Globus pallidus (tissue), 1 donor: ENCODE results near the gene KIRREL3.
A peak's percentile ranks its signal among the peaks of the same experiment; 100 is the strongest.

Experiments used
- DNase-seq: peaks from one replicate; pipeline ENCODE4 v3.0.0-alpha.2; 2015; ENCODE audit warnings: low spot score

The KIRREL3 gene

GRCh38 chr11:126704096-126704495 is 296.5 kb downstream of the KIRREL3 start:
- DNase-seq, result no peak

DNA sequence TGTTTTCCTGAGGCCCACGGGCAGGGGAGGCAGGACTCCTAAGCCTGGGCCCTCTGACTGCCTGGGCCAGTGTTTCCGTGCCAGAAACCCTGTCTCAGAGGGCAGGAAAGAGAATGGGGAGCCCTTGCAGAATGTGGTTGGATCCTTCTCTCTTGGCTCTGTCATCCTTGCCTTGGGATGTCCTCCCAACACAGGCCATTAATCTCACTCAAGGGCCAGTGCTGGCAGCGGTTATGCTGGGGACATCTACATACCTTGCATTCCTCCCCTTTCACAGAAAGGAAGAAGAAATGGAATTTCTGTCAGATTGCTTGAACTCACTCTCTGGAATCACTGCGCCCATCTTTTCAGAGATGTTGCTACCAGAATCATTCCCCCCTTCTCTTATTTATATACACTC is 296.9 kb downstream of the KIRREL3 start:
- no peak for DNase-seq

DNA sequence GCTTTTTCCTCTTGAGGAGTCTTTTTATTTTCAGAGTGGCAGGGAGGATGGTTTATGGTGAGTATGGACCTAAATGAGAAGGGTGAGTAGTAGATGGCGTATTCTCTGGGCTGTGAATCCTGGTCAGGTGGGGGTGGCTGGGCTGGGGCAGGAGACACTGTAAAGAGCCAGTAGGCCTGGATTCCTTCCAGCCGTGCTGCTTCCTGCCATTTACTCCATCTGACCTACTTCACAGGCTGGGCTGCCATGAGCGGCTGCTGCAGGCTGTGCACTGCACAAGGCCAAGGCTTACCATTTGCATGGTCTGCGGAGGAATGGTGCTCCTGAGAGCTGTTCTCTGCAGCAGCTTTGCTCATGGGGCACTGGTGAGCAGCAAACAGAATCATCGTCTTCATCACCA is 297.6 kb downstream of the KIRREL3 start:
- DNase-seq, result no peak

DNA sequence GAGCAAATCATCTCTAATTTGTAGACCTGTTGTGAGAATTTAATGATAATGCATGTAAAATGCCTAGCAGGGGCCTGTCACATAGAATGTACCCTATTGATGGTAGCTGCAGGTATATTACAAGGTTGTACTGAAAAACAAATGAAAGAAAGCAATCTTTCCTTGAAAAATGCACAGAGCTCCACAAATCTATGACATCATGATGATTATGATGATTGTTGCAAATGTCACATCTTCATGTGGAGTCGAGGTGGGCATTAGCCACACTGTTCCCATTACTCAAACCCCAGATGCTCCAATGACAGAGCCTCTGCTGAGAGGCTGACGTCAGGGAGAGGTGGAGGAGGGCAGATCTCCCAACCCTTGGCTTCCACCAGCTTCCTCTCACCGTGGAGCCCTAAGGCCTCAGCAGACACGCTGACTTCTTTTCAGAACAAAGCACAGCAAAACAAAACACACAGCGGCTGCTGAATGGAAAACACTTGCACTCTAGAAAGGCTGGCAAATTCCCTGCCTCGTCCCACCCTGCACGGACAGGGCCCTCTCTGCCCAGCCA is 298.3 kb downstream of the KIRREL3 start:
- no peak for DNase-seq

- no peak for DNase-seq
Measured at GRCh38 chr11:126701520-126701897, 299.1 kb downstream of the KIRREL3 start.

GRCh38 chr11:126700768-126701519 is 299.6 kb downstream of the KIRREL3 start:
- peak; percentile 86 for DNase-seq

DNA sequence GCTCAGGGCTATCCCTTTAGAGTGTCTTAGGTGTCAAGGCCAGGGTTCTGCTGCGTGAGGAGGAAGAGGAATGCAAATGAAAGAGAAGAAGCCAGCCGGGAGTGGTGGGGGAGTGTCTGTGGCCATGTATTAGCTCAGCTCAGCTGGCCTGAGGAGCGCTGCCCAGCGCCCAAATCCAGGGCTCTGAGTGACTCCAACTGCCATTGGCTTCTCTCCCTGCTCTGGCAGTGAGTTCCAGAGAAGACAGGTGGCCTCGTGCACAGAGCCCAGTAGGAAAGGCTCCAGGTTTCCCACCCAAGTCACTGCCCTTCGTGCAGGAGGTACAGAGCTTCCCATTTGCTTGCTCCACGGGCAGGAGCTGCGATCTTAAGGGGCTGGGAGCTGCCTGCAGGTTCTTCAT is 302.0 kb downstream of the KIRREL3 start:
- no peak for DNase-seq

- DNase-seq, result no peak
Measured at GRCh38 chr11:126697936-126698335, 302.6 kb downstream of the KIRREL3 start.

GRCh38 chr11:126696982-126697381 is 303.6 kb downstream of the KIRREL3 start:
- no peak for DNase-seq

GRCh38 chr11:126695293-126695692 is 305.3 kb downstream of the KIRREL3 start:
- no peak for DNase-seq

DNA sequence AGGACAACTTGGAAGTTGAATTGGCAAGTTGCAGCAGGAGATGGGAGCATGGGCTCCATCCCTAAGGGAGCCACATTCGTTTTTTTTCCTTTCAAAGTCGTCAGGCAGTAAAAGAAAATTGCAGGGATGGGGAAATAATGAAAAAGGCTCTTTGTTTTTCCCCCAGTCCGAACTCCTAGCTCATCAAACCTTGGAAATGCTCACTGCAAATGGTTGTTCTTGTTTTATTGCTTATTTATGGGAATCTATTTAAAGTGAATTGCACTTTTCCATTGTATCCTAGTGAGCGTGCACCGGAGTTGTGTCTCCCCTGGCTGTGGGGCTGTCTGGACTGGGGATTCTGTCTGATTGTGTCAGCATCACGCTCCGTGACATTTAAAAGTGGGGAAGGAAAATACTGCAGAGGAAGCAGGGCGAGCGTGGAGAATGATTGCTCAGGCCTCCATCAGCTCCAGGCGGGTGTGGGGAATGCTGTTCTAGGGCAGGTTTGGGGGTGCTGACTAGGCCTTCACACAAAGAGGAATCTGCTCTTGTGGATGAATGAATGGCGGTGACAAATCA is 306.4 kb downstream of the KIRREL3 start:
- DNase-seq, result no peak

- DNase-seq, result no peak
Measured at GRCh38 chr11:126687477-126687876, 313.1 kb downstream of the KIRREL3 start.

GRCh38 chr11:126686938-126687337 is 313.6 kb downstream of the KIRREL3 start:
- DNase-seq, result no peak

DNA sequence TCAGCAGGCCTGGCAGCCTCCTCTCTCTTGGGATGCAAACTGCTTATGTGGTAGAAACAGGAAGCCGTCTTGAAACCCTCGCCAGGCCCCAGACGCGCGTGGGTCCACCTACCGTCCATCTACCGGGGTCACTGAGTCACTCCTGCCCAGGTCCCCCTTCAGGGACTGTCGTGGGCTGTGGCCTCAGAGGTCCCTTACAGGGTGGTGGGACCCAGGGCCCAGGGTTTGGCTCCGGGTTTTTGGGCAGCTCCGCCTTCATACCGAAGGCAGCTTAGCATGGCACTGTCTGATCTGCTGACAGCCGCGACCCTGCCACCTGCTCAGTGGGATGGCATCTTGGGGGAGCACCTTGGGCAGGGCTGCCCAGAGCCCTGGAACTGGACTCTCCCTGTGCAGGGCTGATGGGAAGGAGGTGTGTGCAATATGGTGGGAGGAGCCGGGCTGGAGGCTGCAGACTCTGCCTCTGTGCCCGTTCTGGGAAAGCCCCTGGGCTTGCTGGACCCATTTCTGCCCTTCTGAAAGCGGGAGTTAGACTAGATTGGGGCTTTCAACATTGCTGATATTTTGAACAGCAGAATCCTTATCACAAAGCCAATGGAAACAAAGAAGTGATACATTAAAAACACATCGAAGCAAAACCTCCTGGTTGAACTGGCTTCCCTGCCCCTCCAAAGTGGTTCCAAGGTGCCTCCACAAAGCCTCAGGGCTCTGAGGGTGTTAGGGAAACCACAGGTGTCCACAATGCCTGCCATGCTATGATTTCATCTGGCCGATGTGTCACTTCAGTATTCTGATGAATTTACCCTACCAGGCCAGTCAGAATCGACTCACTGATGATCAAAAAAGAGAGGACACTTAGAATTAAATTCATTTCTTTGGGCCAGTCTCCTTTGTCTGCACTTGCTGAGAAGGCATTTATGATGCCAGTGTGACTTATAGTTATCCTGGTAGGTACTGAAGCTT is 316.5 kb downstream of the KIRREL3 start:
- no peak for DNase-seq

DNA sequence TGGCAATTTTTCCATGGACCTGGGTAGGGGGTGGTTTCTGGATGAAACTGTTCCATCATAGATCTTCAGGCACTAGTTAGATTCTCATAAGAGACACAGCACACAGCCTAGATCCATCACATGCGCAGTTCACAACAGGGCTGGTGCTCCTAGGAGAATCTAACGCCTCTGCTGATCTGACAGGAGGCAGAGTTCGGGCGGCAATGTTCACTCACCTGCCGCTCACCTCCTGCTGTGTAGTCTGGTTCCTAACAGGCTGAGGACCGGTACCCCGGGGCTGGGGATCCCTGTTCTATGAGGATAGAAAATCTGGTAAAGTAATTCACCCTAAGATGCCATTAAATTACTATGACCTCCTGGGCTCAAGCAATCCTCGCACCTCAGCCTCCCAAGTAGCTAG is 318.0 kb downstream of the KIRREL3 start:
- no peak for DNase-seq

- no peak for DNase-seq
Measured at GRCh38 chr11:126680700-126681099, 319.9 kb downstream of the KIRREL3 start.

DNA sequence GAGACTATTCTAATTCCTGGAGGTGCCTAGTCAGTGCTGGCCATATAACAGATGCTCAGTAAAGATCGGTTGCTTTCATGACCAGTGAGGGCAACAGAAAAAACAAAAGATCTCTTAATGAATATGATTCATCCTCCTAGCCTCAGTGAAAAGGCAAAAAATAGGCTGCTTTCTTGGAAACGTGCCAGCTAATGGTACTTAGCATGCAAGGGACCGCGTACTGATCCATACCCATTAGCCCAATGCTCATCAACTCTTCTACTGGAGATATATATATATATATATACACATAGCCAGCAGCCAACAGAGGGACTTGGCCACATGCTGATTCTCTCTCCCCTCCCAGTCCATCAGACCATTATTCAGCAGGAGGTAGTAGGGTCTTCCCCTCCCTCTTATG is 320.4 kb downstream of the KIRREL3 start:
- no peak for DNase-seq

DNA sequence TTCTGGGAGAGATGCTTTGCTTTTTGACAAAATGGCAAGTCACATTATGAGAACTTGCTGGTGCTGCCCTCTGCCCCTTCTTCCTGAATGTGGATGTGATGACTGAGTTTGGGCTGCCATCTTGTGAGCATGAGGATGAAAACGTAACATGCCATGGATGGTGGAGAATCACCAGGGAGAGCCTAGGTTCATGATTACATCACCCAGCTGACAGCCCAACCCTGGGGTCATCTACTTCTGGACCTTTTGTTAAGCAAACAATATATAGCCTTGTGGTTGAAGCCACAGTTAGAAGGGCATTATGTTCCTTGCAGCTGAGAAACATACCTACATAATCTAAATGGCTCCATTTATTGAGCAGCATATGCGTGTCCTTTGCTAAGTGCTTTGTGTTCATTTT is 321.5 kb downstream of the KIRREL3 start:
- no peak for DNase-seq

- no peak for DNase-seq
Measured at GRCh38 chr11:126676536-126676935, 324.0 kb downstream of the KIRREL3 start.

DNA sequence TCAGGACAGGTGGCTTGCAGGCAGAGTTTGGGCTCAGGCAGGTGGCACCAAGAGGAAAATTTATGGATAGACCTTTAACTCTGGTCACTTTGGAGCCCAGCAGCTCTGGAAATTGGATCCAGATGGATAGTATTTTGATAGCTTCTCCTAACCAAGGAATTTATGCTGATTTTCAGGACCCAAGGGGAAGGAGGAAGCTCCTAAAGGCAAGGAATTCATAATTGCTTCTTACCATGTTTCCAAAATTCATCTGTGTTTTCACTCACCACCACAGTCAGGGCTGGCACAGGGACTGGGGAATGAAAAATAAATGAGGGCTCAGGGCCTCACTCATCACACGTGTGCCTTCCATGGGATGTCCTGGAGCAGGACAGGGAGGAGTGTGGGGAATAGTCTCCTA is 327.3 kb downstream of the KIRREL3 start:
- DNase-seq, result no peak

- DNase-seq, result no peak
Measured at GRCh38 chr11:126669416-126669815, 331.2 kb downstream of the KIRREL3 start.

DNA sequence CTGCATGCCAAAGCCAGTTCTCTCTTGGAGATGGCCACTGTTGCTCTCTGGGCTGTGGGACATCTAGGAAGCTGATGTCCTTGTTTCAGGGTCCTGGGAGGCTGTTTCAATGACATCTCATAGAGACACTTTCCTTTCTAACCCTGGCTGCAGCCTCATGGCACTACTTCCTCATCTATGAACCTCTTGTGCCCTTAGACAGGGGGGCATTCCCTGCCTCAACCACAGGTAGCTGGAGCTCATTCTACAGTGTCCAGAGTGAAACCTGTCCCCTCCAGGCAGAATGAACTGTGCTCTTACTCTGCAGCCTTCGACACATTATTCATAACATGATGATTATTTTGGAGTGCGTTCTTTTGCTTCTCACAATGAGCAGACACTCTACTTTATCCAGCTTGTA is 335.9 kb downstream of the KIRREL3 start:
- no peak for DNase-seq
